ENCODE data around the gene FCF1. TPM values are rescaled to one million over a fixed set of nuclear protein-coding genes. Genes with fewer than 3 reads are reported as not detected.

FCF1 gene
- total and polyA plus RNA-seq, 2 of the 4 experiments (the other 2 are of a cell fraction), result 37.1 to 45.5 TPM

- in situ Hi-C loops (cut with MboI; ENCODE audit: low sequenced_read_pairs) (no loop called here), intact Hi-C loops (cut with micrococcal nuclease) (no loop called here), dilution Hi-C loops (cut with HindIII; ENCODE audit: low sequenced_read_pairs, unreplicated experiment) (no loop called here)
- Histone ChIP-seq H3K9me1 (ENCODE audit: insufficient read depth, low read length) (peaks cover 3% of the 10 kb centered on the region; the same call in 1 of the 2 replicates), H4K91ac (ENCODE audit: insufficient read depth, low read depth, low read length) (no peak overlapping the region), H2BK20ac (ENCODE audit: low read depth, low read length) (no peak overlapping the region), H4K20me1 (ENCODE audit: insufficient read depth, low read length) (no peaks in the 10 kb centered on the region), H3K9ac (ENCODE audit: low read depth, low read length) (no peak overlapping the region), H2BK5ac (ENCODE audit: low read depth, low read length, poor library complexity, severe bottlenecking) (no peak overlapping the region), H2AK9ac (replicated peaks; ENCODE audit: low read depth, low read length, poor library complexity) (no peak overlapping the region), H3K27me3 (ENCODE audit: control insufficient read depth, insufficient read depth, low read length) (no peaks in the 10 kb centered on the region), H2BK15ac (ENCODE audit: low read depth, low read length) (no peak overlapping the region), H3K56ac (ENCODE audit: extremely low read depth, insufficient read depth, low read length) (no peak overlapping the region), H3K9me3 (ENCODE audit: control insufficient read depth, insufficient read depth, low read length) (no peaks in the 10 kb centered on the region), H3K4me2 (ENCODE audit: low read depth, low read length) (no peak overlapping the region), H3K4me1 (ENCODE audit: control insufficient read depth, insufficient read depth, low read length) (peaks cover 6% of the 10 kb centered on the region), H4K5ac (ENCODE audit: low read depth, low read length) (no peak overlapping the region), H3K36me3 (ENCODE audit: control insufficient read depth, insufficient read depth, low read length) (peaks cover 36% of the 10 kb centered on the region), H4K8ac (ENCODE audit: low read depth in 2 of 2, low read length in 2 of 2) (no peak overlapping the region), H3K27ac (ENCODE audit: insufficient read depth, low read length) (no peak overlapping the region), H2BK120ac (ENCODE audit: low read depth, low read length) (no peak overlapping the region), H2AFZ (replicated peaks; ENCODE audit: low read length, poor library complexity) (no peak overlapping the region), H3K18ac (ENCODE audit: low read depth, low read length) (no peak overlapping the region), H3K14ac (replicated peaks; ENCODE audit: low read depth, low read length) (no peak overlapping the region), H3K23ac (ENCODE audit: low read depth, low read length) (no peak overlapping the region), H3K79me1 (ENCODE audit: low read depth in 1 of 2, low read length in 2 of 2) (peaks cover 16 to 25% of the 10 kb centered on the region in 2 experiments; a peak in 3 of 4 replicates), H3K4ac (ENCODE audit: low read depth, low read length) (no peak overlapping the region), H3K4me3 (ENCODE audit: insufficient read depth, low read depth, low read length) (no peak overlapping the region), H2AK5ac (ENCODE audit: low read depth, low read length) (no peak overlapping the region)
- BruUV-seq (replicated peaks), result no TSS peak
- no peak for DNase-seq
- no peak for TF ChIP-seq MAZ (IDR thresholded peaks at IDR 0.05; ENCODE audit: borderline replicate concordance, low read depth, low read length)
- TF ChIP-seq CEBPB (IDR thresholded peaks at IDR 0.05; ENCODE audit: low read depth, low read length), result no peak
- no peak for TF ChIP-seq SMC3 (IDR thresholded peaks at IDR 0.05; ENCODE audit: low read depth, low read length)
- TF ChIP-seq, protein P1, sequence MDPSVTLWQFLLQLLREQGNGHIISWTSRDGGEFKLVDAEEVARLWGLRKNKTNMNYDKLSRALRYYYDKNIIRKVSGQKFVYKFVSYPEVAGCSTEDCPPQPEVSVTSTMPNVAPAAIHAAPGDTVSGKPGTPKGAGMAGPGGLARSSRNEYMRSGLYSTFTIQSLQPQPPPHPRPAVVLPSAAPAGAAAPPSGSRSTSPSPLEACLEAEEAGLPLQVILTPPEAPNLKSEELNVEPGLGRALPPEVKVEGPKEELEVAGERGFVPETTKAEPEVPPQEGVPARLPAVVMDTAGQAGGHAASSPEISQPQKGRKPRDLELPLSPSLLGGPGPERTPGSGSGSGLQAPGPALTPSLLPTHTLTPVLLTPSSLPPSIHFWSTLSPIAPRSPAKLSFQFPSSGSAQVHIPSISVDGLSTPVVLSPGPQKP (IDR thresholded peaks at IDR 0.05; ENCODE audit: borderline replicate concordance, low read depth, low read length), result no peak
- no peak for TF ChIP-seq FOS (IDR thresholded peaks at IDR 0.05; ENCODE audit: low read depth, low read length)
- no CpG with 5 or more reads among the region's 4 CpGs for WGBS, 2 experiments (ENCODE audit: extremely low coverage in 2 of 2, insufficient read length in 1 of 2)
- no peak for ATAC-seq (ENCODE audit: low read depth)
- ChIA-PET CTCF (interaction anchor here (0.7 to 1.3 kb wide), 2 partner anchors 61 to 62 kb away, joined by 3 read pairs; partner anchors contain the start of gene LTBP2), POLR2A (ENCODE audit: unreplicated experiment) (no interaction called here)
Measured at GRCh38 chr14:74673768-74674167, 39.2 kb upstream of the FCF1 start.
